GM12878 (cell line): ENCODE results near the gene SPATA32. TPM values are rescaled to one million over a fixed set of nuclear protein-coding genes. Genes with fewer than 3 reads are reported as not detected.

Experiments used
- ATAC-seq: fragments of 200-7000 bp; cut with Tn5 transposase; 3 replicates; pipeline ENCODE4 v1.9.1; 2020; ENCODE audit warnings: mild to moderate bottlenecking, moderate library complexity
- BruUV-seq: library from RNA; stranded (reverse); fragments of 400-500 nt; replicated peaks from 2 replicates; lab custom pipeline; 2021; lab: Mats Ljungman, UMichigan
- CTCF ChIA-PET: fragments of 300-600 bp; sonication (Branson Sonifier 250); formaldehyde crosslinking; extraction: SDS; loops from one replicate; lab custom pipeline; 2021; ENCODE audit warnings: inconsistent platforms; lab: Yijun Ruan, JAX
- POLR2A ChIA-PET: fragments of 350-600 bp; formaldehyde crosslinking; extraction: SDS; loops from one replicate; lab custom pipeline; 2021; ENCODE audit warnings: inconsistent platforms; lab: Charles Lee
- RAD21 ChIA-PET: fragments of 300-600 bp; sonication (Branson Sonifier 250); formaldehyde crosslinking; loops from one replicate; lab custom pipeline; 2023; ENCODE audit warnings: antibody characterized with exemption; ENCODE audit not compliant: unreplicated experiment; lab: Charles Lee
- SMC1A ChIA-PET: fragments of 300-600 bp; sonication (Branson Sonifier 250); formaldehyde crosslinking; loops from one replicate; lab custom pipeline; 2023; ENCODE audit not compliant: unreplicated experiment, uncharacterized antibody; lab: Charles Lee
- DNase-seq: peaks from one replicate; pipeline ENCODE4 v3.0.0-alpha.2; 2011; ENCODE audit warnings: low read depth, low spot score
- FAIRE-seq: peaks from 3 replicates; lab custom pipeline; 2011; peaks lifted over from hg19 to GRCh38; lab: Jason Lieb, UNC
- H2AFZ ChIP-seq: 2 replicates; pipeline ENCODE4 v1.6.0; 2011; ENCODE audit warnings: low read depth, low read length, control low read depth; ENCODE audit not compliant: control insufficient read depth
- H3K27ac ChIP-seq: 2 replicates; pipeline ENCODE4 v1.5.1; 2011; ENCODE audit warnings: control low read depth; ENCODE audit not compliant: control insufficient read depth, insufficient read depth
- H3K27me3 ChIP-seq, 2 experiments: replicated peaks in 1 of 2; 2 replicates each; pipeline versions ENCODE4 v1.6.0 to v1.6.1; 2011; ENCODE audit warnings: low read length in 1 of 2; ENCODE audit not compliant: control insufficient read depth in 2 of 2, insufficient read depth in 2 of 2
- H3K36me3 ChIP-seq, 2 experiments: 2 replicates each; pipeline ENCODE4 v1.5.1; 2011; ENCODE audit warnings: low read length in 1 of 2; ENCODE audit not compliant: control insufficient read depth in 2 of 2, insufficient read depth in 2 of 2
- H3K4me1 ChIP-seq: 2 replicates; pipeline ENCODE4 v1.6.1; 2011; ENCODE audit warnings: mild to moderate bottlenecking, low read length, moderate library complexity, mixed read lengths; ENCODE audit not compliant: control insufficient read depth, insufficient read depth
- H3K4me2 ChIP-seq: 2 replicates; pipeline ENCODE4 v1.6.0; 2011; ENCODE audit warnings: control low read depth; ENCODE audit not compliant: control insufficient read depth, insufficient read depth
- H3K4me3 ChIP-seq: fragments of 200-600 bp; sonication (generic); 2 replicates; pipeline ENCODE4 v1.5.1; 2016
- H3K79me2 ChIP-seq: 2 replicates; pipeline ENCODE4 v1.6.0; 2011; ENCODE audit warnings: low read length; ENCODE audit not compliant: control insufficient read depth, insufficient read depth
- H3K9ac ChIP-seq: 2 replicates; pipeline ENCODE4 v1.8.0; 2011; ENCODE audit warnings: low read length, control low read depth, mixed read lengths; ENCODE audit not compliant: control insufficient read depth, insufficient read depth
- H3K9me3 ChIP-seq: replicated peaks from 3 replicates; pipeline ENCODE4 v1.5.1; 2011; ENCODE audit warnings: mild to moderate bottlenecking, low read length; ENCODE audit not compliant: control insufficient read depth, insufficient read depth
- H4K20me1 ChIP-seq: 2 replicates; pipeline ENCODE4 v1.6.0; 2011; ENCODE audit not compliant: control insufficient read depth, insufficient read depth
- BHLHE40 ChIP-seq, 2 experiments: fragments of 450-650 bp in 1 of 2; IDR thresholded peaks; 2 replicates each; pipeline ENCODE4 v1.6.1; 2011 to 2017; ENCODE audit warnings: low read depth in 2 of 2, borderline replicate concordance in 1 of 2, improper control_type of control experiment in 1 of 2, low read length in 1 of 2, mild to moderate bottlenecking in 1 of 2
- BMI1 ChIP-seq: fragments of 450-650 bp; IDR thresholded peaks from 2 replicates; pipeline ENCODE4 v1.6.1; 2016; ENCODE audit warnings: mild to moderate bottlenecking, moderate library complexity, borderline replicate concordance
- CTCF ChIP-seq, 3 experiments: IDR thresholded peaks in 2 of 3; conservative IDR thresholded peaks in 1 of 3; 2 replicates each; pipeline ENCODE4 v1.5.1; 2011; ENCODE audit warnings: low read depth in 3 of 3, low read length in 3 of 3, mild to moderate bottlenecking in 3 of 3, control low read depth in 2 of 3, moderate library complexity in 2 of 3, inconsistent platforms in 1 of 3, mixed read lengths in 1 of 3; ENCODE audit not compliant: control insufficient read depth in 2 of 3, insufficient read depth in 1 of 3; ENCODE audit errors: extremely low read depth in 1 of 3
- EED ChIP-seq: sonication (generic); IDR thresholded peaks from 2 replicates; pipeline ENCODE4 v1.6.1; 2016; ENCODE audit warnings: antibody characterized with exemption, low read depth
- GATAD2B ChIP-seq: fragments of 450-650 bp; conservative IDR thresholded peaks from 2 replicates; pipeline ENCODE4 v1.6.1; 2017; ENCODE audit warnings: low read depth, mild to moderate bottlenecking, moderate library complexity
- HDGF ChIP-seq: fragments of 450-650 bp; IDR thresholded peaks from 2 replicates; pipeline ENCODE4 v1.6.1; 2016; ENCODE audit warnings: antibody characterized with exemption
- IKZF1 ChIP-seq: fragments of 450-650 bp; conservative IDR thresholded peaks from 2 replicates; pipeline ENCODE4 v1.6.1; 2017; ENCODE audit warnings: antibody characterized with exemption, mild to moderate bottlenecking
- IKZF2 ChIP-seq, 2 experiments: fragments of 450-650 bp; IDR thresholded peaks; 2 replicates each; pipeline ENCODE4 v1.6.1; 2017; ENCODE audit warnings: mild to moderate bottlenecking in 2 of 2, moderate library complexity in 2 of 2
- JUNB ChIP-seq: IDR thresholded peaks from 2 replicates; pipeline ENCODE4 v1.6.1; 2016; ENCODE audit warnings: antibody characterized with exemption, mild to moderate bottlenecking
- LARP7 ChIP-seq: fragments of 450-650 bp; IDR thresholded peaks from 2 replicates; pipeline ENCODE4 v1.6.1; 2017; ENCODE audit warnings: mild to moderate bottlenecking
- MLLT1 ChIP-seq: fragments of 450-650 bp; IDR thresholded peaks from 2 replicates; pipeline ENCODE4 v1.6.1; 2016; ENCODE audit warnings: mild to moderate bottlenecking
- MXI1 ChIP-seq: fragments of 150-350 bp; IDR thresholded peaks from 2 replicates; pipeline ENCODE4 v1.6.1; 2011; ENCODE audit warnings: low read depth, mild to moderate bottlenecking, inconsistent platforms, low read length, improper control_type of control experiment
- NBN ChIP-seq: fragments of 450-650 bp; IDR thresholded peaks from 2 replicates; pipeline ENCODE4 v1.6.1; 2016
- NR2F1 ChIP-seq: fragments of 450-650 bp; conservative IDR thresholded peaks from 2 replicates; pipeline ENCODE4 v1.6.1; 2017; ENCODE audit warnings: mild to moderate bottlenecking
- PAX8 ChIP-seq: fragments of 450-650 bp; IDR thresholded peaks from 2 replicates; pipeline ENCODE4 v1.6.1; 2017; ENCODE audit warnings: mild to moderate bottlenecking, moderate library complexity
- PBX3 ChIP-seq: IDR thresholded peaks from 2 replicates; pipeline ENCODE4 v1.6.1; 2011; ENCODE audit warnings: mild to moderate bottlenecking, low read depth, low read length, moderate library complexity; ENCODE audit not compliant: insufficient replicate concordance
- POLR2AphosphoS5 ChIP-seq: IDR thresholded peaks from 2 replicates; pipeline ENCODE4 v1.6.1; 2011; ENCODE audit warnings: mild to moderate bottlenecking, low read length, inconsistent platforms
- RB1 ChIP-seq: fragments of 450-650 bp; formaldehyde crosslinking; IDR thresholded peaks from 2 replicates; pipeline ENCODE4 v1.6.1; 2017; ENCODE audit warnings: mild to moderate bottlenecking, borderline replicate concordance
- RUNX3 ChIP-seq: IDR thresholded peaks from 2 replicates; pipeline ENCODE4 v1.6.1; 2012; ENCODE audit warnings: low read length, inconsistent platforms
- WGBS: methylation state at CpG from one replicate; pipeline ENCODE4 v1.1.6; 2016; ENCODE audit warnings: low lambda C conversion rate; ENCODE audit not compliant: insufficient replicate concordance, insufficient coverage; ENCODE audit errors: missing lambda C conversion rate; 5-methylcytosine and 5-hydroxymethylcytosine counted together
- in situ Hi-C: fragments of 300-500 bp; cut with MboI; formaldehyde crosslinking; loops from 9 replicates; pipeline ENCODE4 v1.14.3; 2018; ENCODE audit warnings: mixed read lengths
- intact Hi-C: fragments of 100-400 bp; cut with micrococcal nuclease; formaldehyde crosslinking; loops from one replicate; pipeline ENCODE4 v1.14.2; 2022; ENCODE audit not compliant: unreplicated experiment
- polyA plus RNA-seq, 11 experiments: library from polyadenylated mRNA; depleted of rRNA in 4 of 11; unstranded in 6 of 11; stranded (reverse) in 5 of 11; fragments of >200 nt; fragmentation: Nextera tagmentation in 4 of 11; fragmentation: Illumina TruSeq in 1 of 11; extraction: Ambion mirVana in 4 of 11; extraction: Trizol in 1 of 11; gene quantifications; 1 replicate in 1 of 11; 2 replicates in 10 of 11; pipeline versions ENCODE4 v1.2.1 to v1.2.3, GENCODE V29; 2011 to 2016; ENCODE audit warnings: inconsistent platforms in 2 of 11, missing spikeins in 2 of 11, low read depth in 1 of 11
- total RNA-seq, 4 experiments: library from RNA; depleted of rRNA in 3 of 4; stranded (reverse); fragments of >200 nt in 3 of 4; fragmentation: Illumina TruSeq in 1 of 4; extraction: Trizol in 1 of 4; gene quantifications; 2 replicates each; pipeline versions ENCODE4 v1.2.1 to v1.2.3, GENCODE V29; 2013 to 2021

The SPATA32 gene
- total and polyA plus RNA-seq, 10 of the 15 experiments (the other 5 are each of a cell fraction or from before 2014, with no cell fraction given), result 0.03 to 0.35 (median 0.11) TPM; not detected in 3

- Histone ChIP-seq H4K20me1 (no peaks in the 10 kb centered on the region), H3K27me3 (no peaks in the 10 kb centered on the region), H3K79me2 (peaks cover 78% of the 10 kb centered on the region), H3K36me3 (peaks cover 24 to 26% of the 10 kb centered on the region in 2 experiments), H2AFZ (no peak overlapping the region), H3K27ac (peak overlapping the region; percentile 42), H3K4me1 (peaks cover 76% of the 10 kb centered on the region), H3K4me3 (no peak overlapping the region), H3K9ac (peak overlapping the region; percentile 9; the same call in 1 of the 2 replicates), H3K4me2 (no peak overlapping the region), H3K9me3 (no peaks in the 10 kb centered on the region; the same call in 2 of the 3 replicates)
- intact Hi-C loops, result no loop called here
- CTCF ChIA-PET, result interaction anchor here (0.9 to 5.3 kb wide), 10 partner anchors 10 to 101 kb away, joined by 3 to 38 read pairs (median 6); partner anchors contain the start of gene MAP3K14
- RAD21 ChIA-PET, result interaction anchor here (1.0 to 5.7 kb wide), 8 partner anchors 9 to 94 kb away, joined by 3 to 44 read pairs (median 8); partner anchors contain the start of gene MAP3K14
- POLR2A ChIA-PET, result interaction anchor here (0.5 to 7.1 kb wide), 8 partner anchors 8 to 80 kb away, joined by 3 to 62 read pairs (median 10); partner anchors contain the start of gene MAP3K14
- WGBS, result 38% methylated on average over 10 of the region's 10 CpGs
- BruUV-seq, result no TSS peak
- SMC1A ChIA-PET, result interaction anchor here (0.7 to 5.7 kb wide), 11 partner anchors 10 to 95 kb away, joined by 3 to 153 read pairs (median 5); partner anchors contain the start of gene MAP3K14
- in situ Hi-C loops, result no loop called here
- peak; percentile 63 for ATAC-seq
- no peak for DNase-seq
- FAIRE-seq, result no peak
- no peak for TF ChIP-seq JUNB
- 0 out of 2 replicates have a peak, but pooled peaks have one; percentile 36 for TF ChIP-seq NBN
- 0 out of 2 replicates have a peak, but pooled peaks have one; percentile 36 for TF ChIP-seq POLR2AphosphoS5
- peak in 1 of 3 experiments; percentile 11; a peak in 1 of 6 replicates for TF ChIP-seq CTCF (IDR thresholded peaks at IDR 0.05 in 2 of 3, conservative IDR thresholded peaks at IDR 0.05 in 1 of 3; ENCODE audit: control insufficient read depth in 2 of 3, extremely low read depth in 1 of 3, insufficient read depth in 1 of 3, low read depth in 3 of 3, low read length in 3 of 3)
- TF ChIP-seq MXI1, result no peak
- TF ChIP-seq GATAD2B, result 0 out of 2 replicates have a peak, but pooled peaks have one; percentile 15
- TF ChIP-seq LARP7, result no peak
- peak; percentile 34; the same call in 1 of the 2 replicates for TF ChIP-seq IKZF1
- peak; percentile 66; the same call in 1 of the 2 replicates for TF ChIP-seq HDGF
- peak in 1 of 2 experiments; percentile 15; a peak in 1 of 4 replicates for TF ChIP-seq BHLHE40 (IDR thresholded peaks at IDR 0.05; ENCODE audit: borderline replicate concordance in 1 of 2, low read depth in 2 of 2, low read length in 1 of 2)
- TF ChIP-seq PBX3, result no peak
- TF ChIP-seq NR2F1, result peak; percentile 70; the same call in 1 of the 2 replicates
- peak; percentile 32; the same call in 1 of the 2 replicates for TF ChIP-seq EED
- TF ChIP-seq RB1, result no peak
- TF ChIP-seq IKZF2 (IDR thresholded peaks at IDR 0.05), result peak; percentile 9 to 47; a peak in 1 of 4 replicates
- 0 out of 2 replicates have a peak, but pooled peaks have one; percentile 18 for TF ChIP-seq BMI1
- no peak for TF ChIP-seq PAX8
- 0 out of 2 replicates have a peak, but pooled peaks have one; percentile 36 for TF ChIP-seq MLLT1
- TF ChIP-seq RUNX3, result no peak
These were observed 31.7 kb upstream of the SPATA32 start for GRCh38 chr17:45293413-45294211.
